Body of pancreas (tissue), 4 donors: ENCODE data around the gene MOCS2.

Experiments
- CTCF ChIP-seq, 7 experiments: fragments of 450-650 bp in 4 of 7; fragments of 200-600 bp in 3 of 7; sonication (generic) in 3 of 7; IDR thresholded peaks; one replicate each; pipeline ENCODE4 v1.5.1; 2016 to 2019; ENCODE audit warnings: antibody characterized with exemption in 7 of 7
- POLR2A ChIP-seq, 3 donors: fragments of 450-650 bp; IDR thresholded peaks; one replicate each; pipeline ENCODE4 v1.6.1; 2016; ENCODE audit warnings: antibody characterized with exemption in 3 of 3, mild to moderate bottlenecking in 2 of 3

GRCh38 chr5:53063176-53063575 is 46.4 kb downstream of the MOCS2 start:
- TF ChIP-seq CTCF (IDR thresholded peaks at IDR 0.05) = no peak
- TF ChIP-seq POLR2A (IDR thresholded peaks at IDR 0.05) = no peak
